Upper lobe of left lung (tissue), 6 donors: ENCODE measurements around the gene EPHA2. TPM values are rescaled to one million over a fixed set of nuclear protein-coding genes. Genes with fewer than 3 reads are reported as not detected.
"Not testable (repeated sequence)": the region's sequence is repeated elsewhere in the genome, so short reads cannot be mapped to it uniquely, and the experiment has no call there.

Experiments
- ATAC-seq, 2 donors: fragments of 200-7000 bp; cut with Tn5 transposase; one replicate each; pipeline ENCODE4 v1.9.1; 2022; ENCODE audit warnings: mild to moderate bottlenecking in 2 of 2, moderate library complexity in 2 of 2; ENCODE audit not compliant: low FRiP score in 2 of 2
- DNase-seq, 2 donors: peaks; one replicate each; pipeline ENCODE4 v3.0.0-alpha.2; 2019 to 2020
- H3K27ac ChIP-seq, 4 donors: fragments of 200-600 bp; sonication (generic); one replicate each; pipeline ENCODE4 v1.5.1; 2016 to 2019
- H3K27me3 ChIP-seq, 4 donors: fragments of 200-600 bp; sonication (generic); one replicate each; pipeline ENCODE4 v1.5.1; 2017 to 2019
- H3K36me3 ChIP-seq, 4 donors: fragments of 200-600 bp; sonication (generic); one replicate each; pipeline ENCODE4 v1.5.1; 2016 to 2019
- H3K4me1 ChIP-seq, 4 donors: fragments of 200-600 bp; sonication (generic); one replicate each; pipeline ENCODE4 v1.5.1; 2018 to 2019
- H3K4me3 ChIP-seq, 4 donors: fragments of 200-600 bp; sonication (generic); one replicate each; pipeline ENCODE4 v1.5.1; 2017 to 2019; ENCODE audit warnings: mild to moderate bottlenecking in 2 of 4, moderate library complexity in 1 of 4
- H3K9me3 ChIP-seq, 4 donors: fragments of 200-600 bp; sonication (generic); one replicate each; pipeline ENCODE4 v1.5.1; 2018 to 2019
- EP300 ChIP-seq, 4 donors: sonication (generic); formaldehyde crosslinking; IDR thresholded peaks; one replicate each; pipeline ENCODE4 v1.5.1; 2017; ENCODE audit warnings: antibody characterized with exemption in 4 of 4, control low read depth in 2 of 4
- POLR2A ChIP-seq, 4 donors: fragments of 450-650 bp; IDR thresholded peaks; one replicate each; pipeline ENCODE4 v1.5.1; 2016 to 2017; ENCODE audit warnings: antibody characterized with exemption in 4 of 4, mild to moderate bottlenecking in 2 of 4
- POLR2AphosphoS5 ChIP-seq, 2 donors: sonication (generic); formaldehyde crosslinking; IDR thresholded peaks; one replicate each; pipeline ENCODE4 v1.5.1; 2017; ENCODE audit warnings: antibody characterized with exemption in 2 of 2
- WGBS, 2 donors: methylation state at CpG; one replicate each; pipeline ENCODE4 v1.1.5; 2017 to 2018; 5-methylcytosine and 5-hydroxymethylcytosine counted together
- total RNA-seq, 6 donors: library from RNA; depleted of rRNA in 4 of 6; stranded (reverse); fragments of >200 nt in 4 of 6; gene quantifications; one replicate each; pipeline versions ENCODE4 v1.1.0 to v1.2.1, GENCODE V29; 2016 to 2021
- TF ChIP-seq, protein P1 (sequence below), 6 experiments: fragments of 450-650 bp in 4 of 6; fragments of 200-600 bp in 2 of 6; sonication (generic) in 2 of 6; IDR thresholded peaks; one replicate each; pipeline ENCODE4 v1.5.1; 2016 to 2019; ENCODE audit warnings: antibody characterized with exemption in 6 of 6
- donor health status: DM: no; HTN: no; CAD: no; lungs with moderate emphysema.
- donor health status: DM: no; HTN: yes; CAD: no; lungs with severe emphysema.

The EPHA2 gene
- total RNA-seq, 6 donors from 2014 or later, result 21.0 to 66.3 (median 38.7) TPM

- no peak for TF ChIP-seq POLR2AphosphoS5 (IDR thresholded peaks at IDR 0.05)
- TF ChIP-seq POLR2A (IDR thresholded peaks at IDR 0.05), result no peak
- TF ChIP-seq, protein P1, sequence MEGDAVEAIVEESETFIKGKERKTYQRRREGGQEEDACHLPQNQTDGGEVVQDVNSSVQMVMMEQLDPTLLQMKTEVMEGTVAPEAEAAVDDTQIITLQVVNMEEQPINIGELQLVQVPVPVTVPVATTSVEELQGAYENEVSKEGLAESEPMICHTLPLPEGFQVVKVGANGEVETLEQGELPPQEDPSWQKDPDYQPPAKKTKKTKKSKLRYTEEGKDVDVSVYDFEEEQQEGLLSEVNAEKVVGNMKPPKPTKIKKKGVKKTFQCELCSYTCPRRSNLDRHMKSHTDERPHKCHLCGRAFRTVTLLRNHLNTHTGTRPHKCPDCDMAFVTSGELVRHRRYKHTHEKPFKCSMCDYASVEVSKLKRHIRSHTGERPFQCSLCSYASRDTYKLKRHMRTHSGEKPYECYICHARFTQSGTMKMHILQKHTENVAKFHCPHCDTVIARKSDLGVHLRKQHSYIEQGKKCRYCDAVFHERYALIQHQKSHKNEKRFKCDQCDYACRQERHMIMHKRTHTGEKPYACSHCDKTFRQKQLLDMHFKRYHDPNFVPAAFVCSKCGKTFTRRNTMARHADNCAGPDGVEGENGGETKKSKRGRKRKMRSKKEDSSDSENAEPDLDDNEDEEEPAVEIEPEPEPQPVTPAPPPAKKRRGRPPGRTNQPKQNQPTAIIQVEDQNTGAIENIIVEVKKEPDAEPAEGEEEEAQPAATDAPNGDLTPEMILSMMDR (IDR thresholded peaks at IDR 0.05), result no peak
- TF ChIP-seq EP300 (IDR thresholded peaks at IDR 0.05), result no peak
- H3K27me3 ChIP-seq, result no peaks in the 10 kb centered on the region
- peaks cover 0 to 4% (median 0%) of the 10 kb centered on the region in 4 donors for H3K4me1 ChIP-seq
- no peaks in the 10 kb centered on the region for H3K36me3 ChIP-seq
- H3K27ac ChIP-seq, result no peak overlapping the region
- H3K9me3 ChIP-seq, result peaks cover 0 to 15% (median 11%) of the 10 kb centered on the region in 4 donors
- ATAC-seq, result no peak
- H3K4me3 ChIP-seq, result no peak overlapping the region
- no peak for DNase-seq
- 57% methylated on average over 1 of the region's 1 CpG; no CpG with 5 or more reads in 1 of the 2 donors for WGBS, 2 donors
Observed at GRCh38 chr1:16109571-16109970, 46.3 kb downstream of the EPHA2 start.

DNA sequence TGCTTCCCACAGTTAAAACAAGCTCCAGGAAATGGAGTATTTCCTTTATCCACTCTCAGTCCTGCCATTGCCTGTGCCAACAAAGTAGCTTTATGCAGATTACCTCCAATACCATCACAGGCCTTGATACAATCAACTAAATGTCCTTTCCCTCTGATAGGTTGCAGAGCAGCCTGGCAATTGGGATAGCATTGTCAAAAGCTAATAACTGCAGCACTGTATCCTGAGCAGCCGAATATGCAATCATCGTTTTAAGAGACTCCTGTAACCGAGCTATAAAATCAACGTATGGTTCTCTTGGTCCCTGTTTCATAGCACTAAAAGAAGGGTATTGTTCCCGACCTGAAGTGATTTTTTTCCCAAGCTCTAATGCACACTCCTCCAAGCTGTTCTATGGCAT lies 48.8 kb downstream of the EPHA2 start:
- 57 to 75% methylated on average over 5 of the region's 5 CpGs for WGBS, 2 donors
- H3K9me3 ChIP-seq, result peaks cover 0 to 15% (median 11%) of the 10 kb centered on the region in 4 donors
- ATAC-seq, result not testable (repeated sequence)

DNA sequence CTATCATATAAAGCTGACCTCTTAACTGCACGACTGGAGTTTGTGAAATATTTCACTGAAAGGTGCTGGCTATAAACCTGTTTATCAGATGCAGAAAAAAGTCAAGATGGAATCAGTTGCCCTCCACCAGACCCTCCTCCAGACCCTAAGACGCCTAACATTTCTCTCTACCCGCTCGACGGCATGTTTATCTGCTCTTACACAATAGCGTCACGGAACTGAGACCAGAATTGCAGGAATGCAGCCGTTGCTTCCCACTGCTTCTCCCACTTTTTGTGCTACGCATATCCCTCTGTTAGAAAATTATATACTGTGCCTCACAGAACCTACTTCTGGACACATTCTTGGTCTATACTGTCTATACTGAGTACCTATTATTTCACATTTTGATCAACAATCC lies 54.2 kb downstream of the EPHA2 start:
- H3K36me3 ChIP-seq, result no peaks in the 10 kb centered on the region
- H3K4me3 ChIP-seq, result no peak overlapping the region
- no peaks in the 10 kb centered on the region for H3K9me3 ChIP-seq
- no peak overlapping the region for H3K27ac ChIP-seq
- H3K4me1 ChIP-seq, result peaks cover 0 to 3% (median 0%) of the 10 kb centered on the region in 4 donors
- WGBS, 2 donors, result 64 to 69% methylated on average over 9 of the region's 9 CpGs
- DNase-seq, result no peak
- ATAC-seq, result no peak
- H3K27me3 ChIP-seq, result no peaks in the 10 kb centered on the region
- no peak for TF ChIP-seq POLR2AphosphoS5 (IDR thresholded peaks at IDR 0.05)
- TF ChIP-seq, protein P1 (IDR thresholded peaks at IDR 0.05), result no peak
- no peak for TF ChIP-seq POLR2A (IDR thresholded peaks at IDR 0.05)
- no peak for TF ChIP-seq EP300 (IDR thresholded peaks at IDR 0.05)

More for the DNA sequence above, 48.8 kb downstream of the EPHA2 start:
- not testable (repeated sequence) for H3K27ac ChIP-seq, H3K36me3 ChIP-seq, H3K27me3 ChIP-seq, DNase-seq, H3K4me1 ChIP-seq, H3K4me3 ChIP-seq

- no peak overlapping the region for H3K4me3 ChIP-seq
- no peaks in the 10 kb centered on the region for H3K4me1 ChIP-seq
- TF ChIP-seq EP300 (IDR thresholded peaks at IDR 0.05) (no peak), POLR2AphosphoS5 (IDR thresholded peaks at IDR 0.05) (no peak), POLR2A (IDR thresholded peaks at IDR 0.05) (no peak)
- TF ChIP-seq, protein P1 (IDR thresholded peaks at IDR 0.05), result no peak
- DNase-seq (no peak), ATAC-seq (no peak)
- WGBS, 2 donors, result 87 to 96% methylated on average over 1 of the region's 1 CpG
- no peaks in the 10 kb centered on the region for H3K9me3 ChIP-seq
- no peaks in the 10 kb centered on the region for H3K27me3 ChIP-seq
- no peaks in the 10 kb centered on the region for H3K36me3 ChIP-seq
- no peak overlapping the region for H3K27ac ChIP-seq
Observed at GRCh38 chr1:16099412-16099811, 56.5 kb downstream of the EPHA2 start.

DNA sequence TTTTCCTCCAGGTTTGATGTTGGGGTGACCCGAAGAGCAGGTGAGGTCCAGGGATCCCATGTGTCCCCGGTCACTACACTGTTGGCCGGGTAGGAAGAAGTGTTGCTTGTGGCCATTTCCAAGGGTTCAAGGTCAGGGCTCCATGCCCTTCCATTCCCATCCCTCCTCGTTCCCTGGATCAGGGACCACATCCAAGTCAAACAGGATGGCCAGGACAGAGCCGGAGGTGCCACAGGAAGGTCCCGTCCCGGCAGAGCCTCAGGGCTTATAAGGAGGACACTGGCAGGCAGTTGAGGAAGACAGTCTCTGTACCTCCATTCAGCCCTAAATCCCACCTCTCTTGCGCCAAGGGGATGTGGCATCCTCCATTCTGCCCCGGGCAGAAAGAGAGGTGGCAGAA lies 60.4 kb downstream of the EPHA2 start:
- H3K4me3 ChIP-seq, result no peak overlapping the region
- ATAC-seq (no peak), DNase-seq (no peak)
- no peak overlapping the region for H3K27ac ChIP-seq
- no peaks in the 10 kb centered on the region for H3K27me3 ChIP-seq
- H3K9me3 ChIP-seq, result no peaks in the 10 kb centered on the region
- no peaks in the 10 kb centered on the region for H3K36me3 ChIP-seq
- WGBS, 2 donors, result 61 to 64% methylated on average over 9 of the region's 9 CpGs
- no peaks in the 10 kb centered on the region for H3K4me1 ChIP-seq
- TF ChIP-seq POLR2AphosphoS5 (IDR thresholded peaks at IDR 0.05) (no peak), EP300 (IDR thresholded peaks at IDR 0.05) (no peak), POLR2A (IDR thresholded peaks at IDR 0.05) (no peak)
- TF ChIP-seq, protein P1 (IDR thresholded peaks at IDR 0.05), result no peak
